Dedifferentiated amniotic fluid mesenchymal stem cell (primary cell): Measurements from ENCODE around the gene NPIPA3.
"Not testable (repeated sequence)": the region's sequence is repeated elsewhere in the genome, so short reads cannot be mapped to it uniquely, and the experiment has no call there.

Experiments used
- DNase-seq: peaks from one replicate; pipeline ENCODE4 v3.0.0-alpha.2; 2016; ENCODE audit errors: extremely low spot score

NPIPA3 gene

GRCh38 chr16:14742273-14743128, 39.3 kb downstream of the NPIPA3 start, which contains the start of gene NPIPA2:
NPIPA2 (plus strand) TSS chr16:14742533; CDS start chr16:14748066, 5,533 bp downstream.
- not testable (repeated sequence) for DNase-seq

GRCh38 chr16:14773654-14774053, 70.4 kb downstream of the NPIPA3 start:
- not testable (repeated sequence) for DNase-seq

- not testable (repeated sequence) for DNase-seq
Measured at GRCh38 chr16:14775624-14776023, 72.4 kb downstream of the NPIPA3 start.
